Activated CD4-positive, alpha-beta T cell treated with anti-CD3 and anti-CD28 coated beads for 36 hours (primary cell): ENCODE results near the gene GPC6. TPM values are rescaled to one million over a fixed set of nuclear protein-coding genes. Genes with fewer than 3 reads are reported as not detected.

Source experiments
- ATAC-seq: fragments of 200-7000 bp; cut with Tn5 transposase; one replicate; pipeline ENCODE4 v1.10.0; 2021; ENCODE audit warnings: mild to moderate bottlenecking, moderate library complexity
- CTCF ChIA-PET: fragments of 350-600 bp; sonication (Branson Sonifier 250); formaldehyde crosslinking; loops from one replicate; lab custom pipeline; 2021; ENCODE audit warnings: antibody characterized with exemption; lab: Charles Lee
- POLR2A ChIA-PET: fragments of 350-600 bp; sonication (Branson Sonifier 250); formaldehyde crosslinking; loops from one replicate; lab custom pipeline; 2021; ENCODE audit warnings: antibody characterized with exemption, inconsistent platforms; lab: Charles Lee
- DNase-seq: peaks from one replicate; pipeline ENCODE4 v3.0.0-alpha.2; 2020
- H3K27ac Mint-ChIP-seq: one replicate; pipeline ENCODE4 v1.8.0; 2021; ENCODE audit warnings: mixed read lengths
- H3K27me3 Mint-ChIP-seq: one replicate; pipeline ENCODE4 v1.8.0; 2021; ENCODE audit warnings: mixed read lengths
- H3K36me3 Mint-ChIP-seq: one replicate; pipeline ENCODE4 v1.8.0; 2021; ENCODE audit warnings: low read depth, mixed read lengths
- H3K4me1 Mint-ChIP-seq: one replicate; pipeline ENCODE4 v1.8.0; 2021; ENCODE audit warnings: mixed read lengths
- H3K4me3 Mint-ChIP-seq: one replicate; pipeline ENCODE4 v1.8.0; 2021; ENCODE audit warnings: mild to moderate bottlenecking, moderate library complexity, mixed read lengths
- H3K9me3 Mint-ChIP-seq: one replicate; pipeline ENCODE4 v1.8.0; 2021; ENCODE audit warnings: low read depth, mixed read lengths
- intact Hi-C, 2 experiments: fragments of 100-400 bp; cut with DNase I in 1 of 2; cut with micrococcal nuclease in 1 of 2; formaldehyde crosslinking; loops; one replicate each; pipeline versions ENCODE4 v1.14.2 to v1.15.1; 2022 to 2024; cut with DNase I, micrococcal nuclease
- total RNA-seq, 2 experiments: library from RNA; stranded (reverse); gene quantifications; one replicate each; pipeline ENCODE4 v1.2.3, GENCODE V29; 2021

The GPC6 gene
- total RNA-seq, 2 experiments from 2014 or later: not detected

DNA sequence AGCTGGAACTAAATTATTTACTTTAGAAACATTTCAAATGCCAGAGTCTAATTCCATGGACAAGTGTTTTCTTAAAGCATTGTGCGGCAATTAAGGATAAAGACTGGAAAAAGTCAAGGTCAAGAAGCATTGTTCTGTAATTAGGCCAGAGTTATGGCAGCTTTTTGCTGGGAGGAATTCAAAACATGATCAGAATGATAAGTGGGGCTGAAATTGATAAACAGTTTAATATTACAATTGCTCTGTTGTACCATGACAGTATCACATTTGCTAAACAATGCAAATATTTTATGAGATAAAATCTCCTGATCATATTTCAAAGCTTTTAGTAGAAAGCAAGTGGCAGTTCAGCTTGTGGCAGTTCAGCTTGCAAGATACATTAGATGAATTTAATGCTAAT, 513.7 kb downstream of the GPC6 start:
- intact Hi-C loops: no loop called here
- ChIA-PET CTCF (no interaction called here), POLR2A (no interaction called here)

DNA sequence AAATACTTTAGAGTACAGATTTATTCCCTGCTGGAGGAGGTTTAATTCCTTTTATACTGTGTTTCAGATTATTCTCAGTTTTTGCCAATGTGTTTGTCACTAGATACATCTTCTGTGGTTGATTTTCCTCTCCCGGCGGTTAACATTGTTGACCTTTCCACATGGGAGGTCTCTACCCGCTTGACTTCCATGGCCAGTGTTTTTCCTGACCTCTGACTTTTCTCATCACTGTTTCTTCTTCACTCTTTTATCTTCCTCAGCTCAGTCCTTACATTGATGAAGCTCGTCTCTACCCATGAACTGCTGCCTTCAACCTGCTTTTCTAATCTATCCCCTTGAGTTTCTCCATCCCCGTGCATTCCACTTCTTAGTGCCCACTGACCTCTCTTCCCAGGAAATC, 517.4 kb downstream of the GPC6 start:
- intact Hi-C loops: no loop called here
- Mint-ChIP-seq H3K4me3 (no peak overlapping the region), H3K9me3 (peaks cover 3% of the 10 kb centered on the region), H3K27me3 (peaks cover 3% of the 10 kb centered on the region), H3K4me1 (no peaks in the 10 kb centered on the region), H3K36me3 (no peaks in the 10 kb centered on the region), H3K27ac (no peak overlapping the region)
- CTCF ChIA-PET: no interaction called here
- POLR2A ChIA-PET: no interaction called here
- DNase-seq: no peak
- no peak for ATAC-seq

More for the DNA sequence above, 513.7 kb downstream of the GPC6 start:
- Mint-ChIP-seq H3K4me1 (no peaks in the 10 kb centered on the region), H3K9me3 (peaks cover 3% of the 10 kb centered on the region), H3K27me3 (peaks cover 3% of the 10 kb centered on the region), H3K4me3 (no peak overlapping the region), H3K36me3 (no peaks in the 10 kb centered on the region), H3K27ac (no peak overlapping the region)
- ATAC-seq (no peak), DNase-seq (no peak)

DNA sequence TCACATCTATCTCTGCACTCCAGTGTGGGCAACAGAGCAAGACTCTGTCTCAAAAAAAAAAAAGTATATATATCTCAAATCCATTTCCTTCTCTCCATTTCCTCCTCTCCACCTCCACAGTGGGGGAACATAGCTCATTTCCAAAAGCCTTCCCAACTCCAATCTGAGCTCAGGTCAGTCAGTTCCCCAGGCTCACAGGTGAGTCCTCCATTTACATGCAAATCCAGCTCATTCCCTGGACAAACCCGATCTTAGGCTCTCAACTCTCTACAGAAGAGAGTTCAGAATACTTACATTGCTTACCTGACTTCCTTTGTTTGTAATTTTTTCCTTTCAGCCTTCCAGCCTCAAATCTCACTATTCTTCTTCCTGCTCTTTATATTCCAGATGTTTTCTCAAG, 518.3 kb downstream of the GPC6 start:
- ATAC-seq (no peak), DNase-seq (no peak)
- ChIA-PET POLR2A (no interaction called here), CTCF (no interaction called here)
- no peaks in the 10 kb centered on the region for H3K4me1 Mint-ChIP-seq
- H3K4me3 Mint-ChIP-seq: no peak overlapping the region
- H3K9me3 Mint-ChIP-seq: peaks cover 3% of the 10 kb centered on the region
- no peak overlapping the region for H3K27ac Mint-ChIP-seq
- H3K36me3 Mint-ChIP-seq: no peaks in the 10 kb centered on the region
- H3K27me3 Mint-ChIP-seq: peaks cover 3% of the 10 kb centered on the region
- intact Hi-C loops: no loop called here

DNA sequence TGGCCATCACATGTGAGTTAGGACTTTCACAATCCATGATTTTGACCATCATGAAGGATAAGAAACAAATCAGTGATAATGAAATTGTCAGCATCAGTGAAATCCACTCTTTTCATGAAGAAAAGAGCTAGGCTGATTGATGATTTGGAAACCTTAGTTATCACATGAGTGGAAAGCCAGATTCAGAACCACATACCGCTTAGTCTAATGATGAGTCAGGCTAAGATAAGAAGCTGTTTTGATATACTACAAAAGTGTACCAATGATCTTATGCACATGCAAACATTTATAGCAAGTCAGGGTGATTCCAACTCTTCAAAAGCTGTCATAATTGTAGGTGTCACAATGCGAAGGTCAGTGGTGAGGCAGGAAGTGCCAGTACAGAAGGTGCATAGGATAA, 519.3 kb downstream of the GPC6 start:
- DNase-seq: no peak
- ATAC-seq: no peak
- Mint-ChIP-seq H3K4me3 (no peak overlapping the region), H3K36me3 (no peaks in the 10 kb centered on the region), H3K27me3 (peaks cover 3% of the 10 kb centered on the region), H3K4me1 (no peaks in the 10 kb centered on the region), H3K9me3 (peaks cover 3% of the 10 kb centered on the region), H3K27ac (no peak overlapping the region)
- ChIA-PET POLR2A (no interaction called here), CTCF (no interaction called here)
- intact Hi-C loops: no loop called here

DNA sequence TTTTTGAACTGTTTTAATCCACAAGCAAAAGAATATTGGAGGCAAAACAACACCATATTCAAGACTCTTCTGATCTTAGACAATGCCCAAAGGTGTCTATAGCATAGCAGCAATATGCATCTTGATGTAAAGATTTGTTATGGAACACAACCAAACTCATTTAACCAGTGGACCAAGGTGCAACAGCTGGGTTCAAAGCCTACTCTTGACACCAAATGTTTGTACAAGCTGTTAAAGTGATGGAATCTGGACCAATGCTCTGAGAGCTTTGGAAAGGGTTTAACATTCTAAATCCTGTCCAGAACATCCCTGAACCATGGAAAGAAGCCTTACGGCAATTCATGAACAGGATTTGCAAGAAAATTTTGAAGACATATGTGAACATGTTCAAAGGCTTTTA, 520.0 kb downstream of the GPC6 start:
- H3K27me3 Mint-ChIP-seq: peaks cover 3% of the 10 kb centered on the region
- H3K36me3 Mint-ChIP-seq: no peaks in the 10 kb centered on the region
- CTCF ChIA-PET: no interaction called here
- intact Hi-C loops: no loop called here
- DNase-seq (no peak), ATAC-seq (no peak)
- POLR2A ChIA-PET: no interaction called here
- H3K4me3 Mint-ChIP-seq: no peak overlapping the region
- no peaks in the 10 kb centered on the region for H3K4me1 Mint-ChIP-seq
- peaks cover under 1% of the 10 kb centered on the region for H3K9me3 Mint-ChIP-seq
- H3K27ac Mint-ChIP-seq: no peak overlapping the region

DNA sequence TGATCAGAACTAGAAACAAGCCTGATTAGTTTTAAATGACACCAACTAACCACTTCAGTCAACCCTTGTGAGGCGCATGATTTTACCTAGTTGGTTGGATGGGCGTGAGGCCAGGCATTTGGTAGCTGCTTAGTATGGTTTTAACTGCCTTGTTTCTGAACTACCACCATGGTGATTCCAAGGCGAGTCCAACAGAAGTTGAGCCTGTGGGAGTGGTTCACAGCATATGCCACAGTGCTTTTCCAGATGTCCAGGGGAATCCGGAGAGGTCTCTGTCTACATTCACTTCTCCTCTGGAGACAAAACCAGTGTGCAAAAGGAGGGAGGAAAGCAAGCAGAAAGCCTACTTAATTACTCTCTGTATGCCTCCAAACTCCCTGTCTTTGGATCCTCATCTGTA, 524.1 kb downstream of the GPC6 start:
- ChIA-PET CTCF (no interaction called here), POLR2A (no interaction called here)
- Mint-ChIP-seq H3K9me3 (no peaks in the 10 kb centered on the region), H3K4me1 (no peaks in the 10 kb centered on the region), H3K27me3 (no peaks in the 10 kb centered on the region), H3K27ac (no peak overlapping the region), H3K4me3 (no peak overlapping the region), H3K36me3 (no peaks in the 10 kb centered on the region)
- DNase-seq (no peak), ATAC-seq (no peak)
- intact Hi-C loops: no loop called here

DNA sequence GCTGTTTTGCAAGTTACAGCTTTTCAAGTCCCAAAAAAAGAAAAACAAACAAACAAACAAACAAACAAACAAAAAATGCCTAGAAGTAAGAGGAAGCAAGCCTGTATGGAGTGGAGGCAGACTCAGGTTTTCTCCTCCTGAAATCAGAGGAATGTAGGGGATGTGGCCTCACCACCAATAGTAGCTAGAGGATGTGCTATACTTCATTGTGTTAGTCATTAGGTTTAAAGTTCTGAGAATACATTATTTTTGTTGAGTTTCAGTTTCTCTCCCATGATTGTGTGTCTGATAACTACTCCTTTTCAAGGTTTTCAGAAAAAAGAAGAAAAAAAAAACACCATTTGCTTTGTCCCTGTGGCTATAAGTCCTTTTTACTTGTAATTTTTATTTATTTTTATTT, 524.5 kb downstream of the GPC6 start:
- no peaks in the 10 kb centered on the region for H3K4me1 Mint-ChIP-seq
- ChIA-PET POLR2A (no interaction called here), CTCF (no interaction called here)
- H3K27ac Mint-ChIP-seq: no peak overlapping the region
- H3K27me3 Mint-ChIP-seq: no peaks in the 10 kb centered on the region
- DNase-seq (no peak), ATAC-seq (no peak)
- intact Hi-C loops: no loop called here
- no peaks in the 10 kb centered on the region for H3K36me3 Mint-ChIP-seq
- no peak overlapping the region for H3K4me3 Mint-ChIP-seq
- H3K9me3 Mint-ChIP-seq: no peaks in the 10 kb centered on the region

DNA sequence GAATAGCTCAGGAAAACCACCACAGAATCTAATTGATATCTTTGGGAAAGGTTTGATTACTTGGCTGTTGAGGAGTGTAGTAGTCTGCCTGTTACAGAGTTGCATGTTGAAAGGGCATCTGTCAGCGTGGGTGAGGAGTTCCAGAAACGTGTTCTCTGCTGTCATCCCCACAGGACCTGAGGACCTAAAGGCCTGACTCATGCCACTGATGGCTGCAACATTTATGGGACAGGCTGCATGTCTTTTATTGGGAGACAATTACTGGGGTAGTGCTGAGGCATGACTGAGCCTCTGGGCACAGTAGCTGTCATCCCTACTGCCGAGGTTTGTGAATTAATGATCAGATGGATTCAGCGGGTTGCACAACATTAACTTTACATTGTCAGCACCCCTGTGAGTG, 525.9 kb downstream of the GPC6 start:
- no peaks in the 10 kb centered on the region for H3K27me3 Mint-ChIP-seq
- H3K27ac Mint-ChIP-seq: no peak overlapping the region
- no peak for ATAC-seq
- H3K36me3 Mint-ChIP-seq: no peaks in the 10 kb centered on the region
- H3K4me3 Mint-ChIP-seq: no peak overlapping the region
- H3K9me3 Mint-ChIP-seq: no peaks in the 10 kb centered on the region
- POLR2A ChIA-PET: no interaction called here
- no peaks in the 10 kb centered on the region for H3K4me1 Mint-ChIP-seq
- DNase-seq: no peak
- CTCF ChIA-PET: no interaction called here
- intact Hi-C loops: no loop called here

DNA sequence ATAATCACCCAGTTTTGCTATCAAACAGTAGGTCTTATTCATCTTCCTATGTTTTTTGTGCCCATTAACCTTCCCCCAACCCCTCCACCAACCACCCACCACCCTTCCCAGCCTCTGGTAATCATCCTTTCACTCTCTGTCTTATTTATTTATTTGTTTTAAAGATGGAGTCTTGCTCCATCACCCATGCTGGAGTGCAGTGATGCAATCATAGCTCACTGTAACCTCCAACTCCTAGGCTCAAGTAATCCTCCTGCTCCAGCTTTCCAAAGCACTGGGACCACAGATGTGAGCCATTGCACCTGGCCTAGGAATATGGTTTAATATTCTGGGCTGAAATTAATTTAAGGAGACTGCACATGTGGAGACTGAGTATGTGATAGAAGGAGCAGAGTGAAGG, 527.0 kb downstream of the GPC6 start:
- Mint-ChIP-seq H3K27me3 (no peaks in the 10 kb centered on the region), H3K4me3 (no peak overlapping the region), H3K36me3 (no peaks in the 10 kb centered on the region), H3K27ac (no peak overlapping the region), H3K9me3 (no peaks in the 10 kb centered on the region), H3K4me1 (no peaks in the 10 kb centered on the region)
- ChIA-PET POLR2A (no interaction called here), CTCF (no interaction called here)
- no peak for ATAC-seq
- DNase-seq: no peak
- intact Hi-C loops: no loop called here

DNA sequence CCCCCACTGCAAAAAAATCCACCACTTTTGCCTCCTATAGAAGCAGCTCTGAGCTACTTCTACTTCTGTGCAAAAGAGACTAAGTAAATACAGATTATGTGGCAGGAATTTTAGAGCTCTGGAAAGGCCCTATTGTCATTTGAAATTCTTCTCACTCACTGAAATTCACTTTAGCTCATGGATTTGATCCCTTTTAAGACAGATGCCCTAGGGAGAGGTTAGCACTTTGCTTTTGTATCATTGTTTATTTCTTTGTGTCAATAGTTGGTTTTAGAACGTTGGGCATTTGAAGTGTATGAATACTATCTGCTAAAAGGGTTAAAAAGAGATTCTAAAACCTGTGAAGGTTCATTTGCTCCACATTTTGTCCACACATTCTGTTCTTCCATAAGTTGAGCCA, 528.7 kb downstream of the GPC6 start:
- Mint-ChIP-seq H3K27me3 (no peaks in the 10 kb centered on the region), H3K27ac (no peak overlapping the region), H3K4me1 (no peaks in the 10 kb centered on the region), H3K9me3 (no peaks in the 10 kb centered on the region), H3K4me3 (no peak overlapping the region), H3K36me3 (no peaks in the 10 kb centered on the region)
- no peak for DNase-seq
- ATAC-seq: no peak
- intact Hi-C loops: no loop called here
- ChIA-PET CTCF (no interaction called here), POLR2A (no interaction called here)

DNA sequence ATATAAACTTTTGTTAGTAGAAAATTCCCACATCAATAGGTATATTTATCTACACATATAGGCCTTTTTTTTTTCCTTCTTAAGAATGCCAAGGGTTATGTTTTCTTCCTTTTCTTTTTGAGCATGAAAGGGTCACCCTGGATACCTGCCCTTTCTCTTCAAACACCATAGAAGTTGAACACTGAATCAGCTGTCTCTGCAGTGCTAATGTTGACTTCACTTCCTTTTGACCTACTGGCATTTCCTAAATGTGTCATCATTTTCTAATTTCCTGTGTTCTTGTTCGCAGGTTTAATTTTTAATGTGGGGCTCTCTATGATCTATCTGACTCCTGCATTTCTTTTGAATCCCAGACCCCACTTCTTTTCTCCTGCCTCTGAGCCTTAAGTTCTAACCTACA, 532.0 kb downstream of the GPC6 start:
- intact Hi-C loops: no loop called here
- ChIA-PET POLR2A (no interaction called here), CTCF (no interaction called here)
- H3K27ac Mint-ChIP-seq: no peak overlapping the region
- no peaks in the 10 kb centered on the region for H3K9me3 Mint-ChIP-seq
- H3K4me3 Mint-ChIP-seq: no peak overlapping the region
- H3K36me3 Mint-ChIP-seq: no peaks in the 10 kb centered on the region
- no peak for DNase-seq
- no peak for ATAC-seq
- no peaks in the 10 kb centered on the region for H3K4me1 Mint-ChIP-seq
- H3K27me3 Mint-ChIP-seq: no peaks in the 10 kb centered on the region

DNA sequence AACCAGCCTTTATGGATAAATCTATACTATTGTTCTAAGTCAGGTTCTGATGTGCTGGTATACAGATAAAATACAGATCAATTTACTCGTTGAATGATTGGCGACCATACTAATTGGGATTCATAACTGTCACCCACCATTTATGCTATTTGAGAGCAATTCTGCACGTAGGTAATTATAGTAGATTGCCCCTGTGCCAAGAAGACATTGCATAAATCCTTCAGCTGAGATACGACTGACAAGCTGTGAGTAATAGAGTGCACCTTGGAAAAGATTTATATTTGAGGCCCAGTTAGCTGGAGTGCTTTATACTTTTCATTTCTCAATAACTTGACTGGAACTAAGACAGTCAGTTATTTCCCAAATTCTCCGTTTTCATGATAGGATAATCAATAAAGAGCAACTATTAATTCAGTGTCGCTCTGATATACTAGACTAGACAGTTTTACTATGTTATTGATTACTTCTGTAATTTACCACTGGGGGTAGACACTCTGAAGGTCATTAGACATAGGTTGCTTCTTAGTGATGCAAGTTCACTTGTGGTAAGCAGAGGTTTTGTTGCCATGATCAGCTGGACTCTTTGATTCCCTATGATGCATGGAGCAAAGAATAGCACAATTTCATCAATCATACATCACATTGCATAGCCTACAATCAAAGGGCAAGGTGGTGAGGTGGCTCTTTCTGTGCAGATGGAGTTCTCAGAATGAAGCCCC, 536.3 kb downstream of the GPC6 start:
- ATAC-seq: no peak
- no peak for DNase-seq
- ChIA-PET CTCF (interaction anchor here (0.5 kb wide), 1 partner anchor 127 kb away, joined by 3 read pairs; no protein-coding TSS in a partner anchor), POLR2A (no interaction called here)
- H3K27ac Mint-ChIP-seq: no peak overlapping the region
- no peak overlapping the region for H3K4me3 Mint-ChIP-seq
- H3K27me3 Mint-ChIP-seq: peaks cover 1% of the 10 kb centered on the region
- no peaks in the 10 kb centered on the region for H3K36me3 Mint-ChIP-seq
- intact Hi-C loops: no loop called here
- peaks cover 3% of the 10 kb centered on the region for H3K9me3 Mint-ChIP-seq
- H3K4me1 Mint-ChIP-seq: no peaks in the 10 kb centered on the region
